Neural crest cell (in vitro differentiated cells): ENCODE results near the gene CALCOCO2. TPM values are rescaled to one million over a fixed set of nuclear protein-coding genes. Genes with fewer than 3 reads are reported as not detected.
"Not testable (repeated sequence)": the region's sequence is repeated elsewhere in the genome, so short reads cannot be mapped to it uniquely, and the experiment has no call there.

Experiments used
- DNase-seq: peaks from one replicate; pipeline ENCODE4 v3.0.0; 2021; ENCODE audit warnings: low read depth, mixed read lengths, low spot score
- H3K27ac Mint-ChIP-seq: one replicate; pipeline ENCODE4 v1.8.0; 2021; ENCODE audit warnings: mild to moderate bottlenecking, mixed read lengths; ENCODE audit not compliant: unreplicated experiment
- H3K27me3 Mint-ChIP-seq: 2 replicates; pipeline ENCODE4 v1.8.0; 2021; ENCODE audit warnings: low read depth, mild to moderate bottlenecking, mixed read lengths
- H3K36me3 Mint-ChIP-seq: 2 replicates; pipeline ENCODE4 v1.8.0; 2021; ENCODE audit warnings: low read depth, mild to moderate bottlenecking, mixed read lengths
- H3K4me1 Mint-ChIP-seq: 2 replicates; pipeline ENCODE4 v1.8.0; 2021; ENCODE audit warnings: mixed read lengths
- H3K4me3 Mint-ChIP-seq: one replicate; pipeline ENCODE4 v1.8.0; 2021; ENCODE audit warnings: mild to moderate bottlenecking, mixed read lengths
- H3K9me3 Mint-ChIP-seq: 2 replicates; pipeline ENCODE4 v1.8.0; 2021; ENCODE audit warnings: mixed read lengths
- total RNA-seq: library from RNA; stranded (reverse); gene quantifications from 2 replicates; pipeline ENCODE4 v1.2.1, GENCODE V29; 2021
- TF ChIP-seq, protein P1 (sequence below): fragments of 200-600 bp; sonication (generic); conservative IDR thresholded peaks from 2 replicates; pipeline ENCODE4 v1.5.0; 2021; ENCODE audit warnings: antibody characterized with exemption, mild to moderate bottlenecking

Gene CALCOCO2
- total RNA-seq, 1 donor from 2014 or later, result 35.7 TPM

DNA sequence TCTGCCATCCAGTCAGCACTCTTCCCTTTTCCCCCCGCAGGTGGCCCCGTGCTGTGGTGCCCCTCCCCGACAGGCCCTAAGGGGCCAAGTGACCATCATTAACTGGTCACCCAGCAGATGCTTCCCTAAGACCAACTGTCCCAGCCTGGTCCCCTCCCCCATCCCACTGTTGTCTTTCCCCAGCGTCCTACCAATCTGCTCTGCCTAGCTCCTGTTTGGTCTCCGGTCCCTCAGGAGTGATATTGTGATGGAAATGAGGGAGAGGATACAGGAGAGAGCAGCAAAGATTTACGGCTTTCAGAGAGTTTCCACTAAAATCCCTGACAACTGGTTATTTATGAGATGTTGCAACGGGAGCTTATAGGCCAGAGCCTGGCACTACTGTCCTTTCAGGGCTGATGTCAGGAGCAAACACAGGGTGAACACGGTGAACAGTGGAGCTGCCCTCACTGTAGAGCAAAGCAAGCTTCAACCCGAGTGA, 12.4 kb upstream of the CALCOCO2 start:
- Mint-ChIP-seq H3K36me3 (no peaks in the 10 kb centered on the region), H3K4me3 (peak overlapping the region; percentile 68), H3K9me3 (no peaks in the 10 kb centered on the region), H3K27me3 (peaks cover 78% of the 10 kb centered on the region), H3K27ac (no peak overlapping the region), H3K4me1 (peaks cover 24% of the 10 kb centered on the region)
- DNase-seq, result no peak
- TF ChIP-seq, protein P1, sequence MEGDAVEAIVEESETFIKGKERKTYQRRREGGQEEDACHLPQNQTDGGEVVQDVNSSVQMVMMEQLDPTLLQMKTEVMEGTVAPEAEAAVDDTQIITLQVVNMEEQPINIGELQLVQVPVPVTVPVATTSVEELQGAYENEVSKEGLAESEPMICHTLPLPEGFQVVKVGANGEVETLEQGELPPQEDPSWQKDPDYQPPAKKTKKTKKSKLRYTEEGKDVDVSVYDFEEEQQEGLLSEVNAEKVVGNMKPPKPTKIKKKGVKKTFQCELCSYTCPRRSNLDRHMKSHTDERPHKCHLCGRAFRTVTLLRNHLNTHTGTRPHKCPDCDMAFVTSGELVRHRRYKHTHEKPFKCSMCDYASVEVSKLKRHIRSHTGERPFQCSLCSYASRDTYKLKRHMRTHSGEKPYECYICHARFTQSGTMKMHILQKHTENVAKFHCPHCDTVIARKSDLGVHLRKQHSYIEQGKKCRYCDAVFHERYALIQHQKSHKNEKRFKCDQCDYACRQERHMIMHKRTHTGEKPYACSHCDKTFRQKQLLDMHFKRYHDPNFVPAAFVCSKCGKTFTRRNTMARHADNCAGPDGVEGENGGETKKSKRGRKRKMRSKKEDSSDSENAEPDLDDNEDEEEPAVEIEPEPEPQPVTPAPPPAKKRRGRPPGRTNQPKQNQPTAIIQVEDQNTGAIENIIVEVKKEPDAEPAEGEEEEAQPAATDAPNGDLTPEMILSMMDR, result no peak

DNA sequence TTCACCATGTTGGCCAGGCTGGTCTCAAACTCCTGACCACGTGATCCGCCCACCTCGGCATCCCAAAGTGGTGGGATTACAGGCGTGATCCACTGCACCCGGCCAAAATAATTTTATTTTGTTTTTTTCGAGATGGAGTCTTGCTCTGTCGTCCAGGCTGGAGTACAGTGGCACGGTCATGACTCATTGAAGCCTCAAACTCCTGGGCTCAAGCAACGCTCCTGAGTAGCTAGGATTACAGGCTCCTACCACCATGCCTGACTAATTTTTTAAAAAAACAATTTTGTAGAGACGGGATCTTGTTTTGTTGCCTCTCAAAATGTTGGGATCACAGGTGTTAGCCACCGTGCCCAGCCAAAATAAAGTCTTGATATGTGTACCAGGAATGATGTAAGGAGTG, 11.4 kb upstream of the CALCOCO2 start:
- TF ChIP-seq, protein P1, result no peak

DNA sequence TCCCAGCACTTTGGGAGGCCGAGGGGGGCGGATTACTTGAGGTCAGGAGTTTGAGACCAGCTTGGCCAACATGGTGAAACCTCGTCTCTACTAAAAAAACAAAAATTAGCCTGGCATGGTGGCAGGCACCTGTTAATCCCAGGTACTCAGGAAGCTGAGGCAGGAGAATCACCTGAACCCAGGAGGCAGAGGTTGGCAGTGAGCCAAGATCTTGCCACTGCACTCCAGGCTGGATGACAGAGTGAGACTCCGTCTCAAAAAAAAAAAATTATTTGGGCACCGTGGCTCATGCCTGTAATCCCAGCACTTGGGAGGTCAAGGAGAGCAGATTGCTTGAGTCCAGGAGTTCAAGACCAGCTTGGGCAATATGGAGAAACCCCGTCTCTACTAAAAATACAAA, 9.9 kb upstream of the CALCOCO2 start:
- not testable (repeated sequence) for H3K9me3 Mint-ChIP-seq, H3K27ac Mint-ChIP-seq, H3K4me3 Mint-ChIP-seq

More for the DNA sequence above, 11.4 kb upstream of the CALCOCO2 start:
- H3K27ac Mint-ChIP-seq, result no peak overlapping the region
- H3K36me3 Mint-ChIP-seq, result no peaks in the 10 kb centered on the region
- peaks cover 24% of the 10 kb centered on the region for H3K4me1 Mint-ChIP-seq
- no peak overlapping the region for H3K4me3 Mint-ChIP-seq
- H3K9me3 Mint-ChIP-seq, result no peaks in the 10 kb centered on the region
- no peak for DNase-seq
- peaks cover 69% of the 10 kb centered on the region for H3K27me3 Mint-ChIP-seq

DNA sequence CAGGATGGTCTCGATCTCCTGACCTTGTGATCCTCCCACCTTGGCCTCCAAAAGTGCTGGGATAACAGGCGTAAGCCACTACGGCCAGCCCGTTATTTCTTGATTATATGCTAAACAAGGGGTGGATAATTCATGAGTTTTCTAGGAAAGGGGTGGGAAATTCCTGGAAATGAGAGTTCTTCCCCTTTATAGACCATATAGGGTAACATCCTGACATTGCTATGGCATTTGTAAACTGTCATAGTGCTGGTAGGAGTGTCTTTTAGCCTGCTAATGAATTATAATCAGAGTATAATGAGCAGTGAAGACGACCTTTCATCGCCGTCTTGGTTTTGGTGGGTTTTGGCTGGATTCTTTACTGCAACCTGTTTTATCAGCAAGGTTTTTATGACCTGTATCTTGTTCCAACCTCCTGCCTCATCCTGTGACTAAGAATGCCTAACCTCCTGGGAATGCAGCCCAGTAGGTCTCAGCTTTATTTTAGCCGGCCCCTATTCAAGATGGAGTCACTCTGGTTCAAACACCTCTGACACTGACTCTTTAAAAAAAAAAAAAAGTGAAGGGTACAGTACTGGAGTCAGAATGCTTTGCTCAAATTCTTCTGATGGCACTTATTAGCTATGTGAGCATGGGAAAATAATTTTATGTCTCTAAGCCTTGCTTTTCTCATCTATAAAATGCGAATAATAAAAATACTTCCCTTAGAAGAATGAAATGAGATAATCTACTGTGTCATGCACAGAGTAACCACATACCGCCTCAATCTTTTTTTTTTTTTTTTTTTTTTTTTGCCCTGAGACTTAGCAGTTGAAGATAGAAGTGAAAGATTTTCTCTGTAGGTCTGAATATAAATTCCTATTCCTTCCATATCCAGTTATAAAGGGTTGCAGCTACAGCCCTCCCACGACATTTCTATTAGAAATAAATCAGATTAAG, 5.1 kb upstream of the CALCOCO2 start:
- Mint-ChIP-seq H3K4me3 (no peak overlapping the region), H3K27me3 (peaks cover 15% of the 10 kb centered on the region), H3K36me3 (no peaks in the 10 kb centered on the region), H3K9me3 (no peaks in the 10 kb centered on the region), H3K27ac (no peak overlapping the region), H3K4me1 (no peaks in the 10 kb centered on the region)
- TF ChIP-seq, protein P1, result no peak
- DNase-seq, result no peak

More for the DNA sequence above, 9.9 kb upstream of the CALCOCO2 start:
- Mint-ChIP-seq H3K27me3 (peaks cover 55% of the 10 kb centered on the region), H3K4me1 (peaks cover 24% of the 10 kb centered on the region)
- not testable (repeated sequence) for DNase-seq, H3K36me3 Mint-ChIP-seq

DNA sequence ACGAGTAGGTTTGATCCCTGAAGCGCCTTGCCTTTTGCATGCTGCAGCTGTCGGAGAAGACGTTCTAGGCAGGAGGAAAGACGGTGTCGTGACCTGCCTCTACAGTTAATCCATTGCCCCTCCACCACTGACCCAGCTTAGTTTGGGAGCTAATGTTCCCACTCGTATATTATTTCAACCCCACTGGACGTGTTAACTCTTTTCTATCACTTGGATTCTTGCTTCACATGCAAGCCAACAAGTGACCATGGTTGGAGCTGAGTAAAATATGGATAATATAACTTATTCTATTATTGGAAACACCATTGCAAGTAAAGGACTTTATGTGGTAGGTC, 681 bp downstream of the CALCOCO2 start:
- DNase-seq, result no peak
- H3K4me3 Mint-ChIP-seq, result peak overlapping the region; percentile 97
- H3K9me3 Mint-ChIP-seq, result no peaks in the 10 kb centered on the region
- no peaks in the 10 kb centered on the region for H3K36me3 Mint-ChIP-seq
- H3K27me3 Mint-ChIP-seq, result peaks cover 2% of the 10 kb centered on the region
- TF ChIP-seq, protein P1, result no peak
- no peak overlapping the region for H3K27ac Mint-ChIP-seq
- H3K4me1 Mint-ChIP-seq, result peaks cover 6% of the 10 kb centered on the region

DNA sequence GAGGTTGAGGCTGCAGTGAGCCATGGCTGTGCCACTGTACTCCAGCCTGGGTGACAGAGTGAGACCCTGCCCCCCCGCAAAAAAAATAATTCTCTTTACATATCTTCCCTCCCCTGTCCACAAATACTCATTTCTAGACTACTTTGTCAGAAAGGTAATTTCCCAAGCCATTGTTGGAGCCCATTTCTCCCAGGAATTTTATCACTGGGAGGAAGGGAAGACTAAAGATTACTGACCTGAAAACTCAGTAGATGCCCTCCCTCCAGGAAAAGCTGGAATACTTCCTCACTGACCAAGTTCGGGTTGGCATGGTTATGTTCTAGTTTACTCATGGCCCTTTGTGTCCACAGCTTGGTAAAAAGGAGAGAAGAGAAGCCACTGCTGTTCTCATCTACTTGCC, 4.1 kb downstream of the CALCOCO2 start:
- Mint-ChIP-seq H3K4me1 (peaks cover 6% of the 10 kb centered on the region), H3K36me3 (no peaks in the 10 kb centered on the region), H3K27me3 (no peaks in the 10 kb centered on the region), H3K4me3 (no peak overlapping the region), H3K9me3 (no peaks in the 10 kb centered on the region), H3K27ac (no peak overlapping the region)
- TF ChIP-seq, protein P1, result no peak
- no peak for DNase-seq
